ENCODE results near the gene TUBGCP5. TPM values are rescaled to one million over a fixed set of nuclear protein-coding genes. Genes with fewer than 3 reads are reported as not detected.

The TUBGCP5 gene
- 19.7 and 20.2 TPM in 2 replicates for total RNA-seq

GRCh38 chr15:23039143-23039916 lies at the start of gene TUBGCP5:
TUBGCP5 (minus strand) TSS chr15:23039569; CDS start chr15:23039543, 26 bp downstream.

GRCh38 chr15:22980189-22981050 lies 58.9 kb downstream of the TUBGCP5 start, which contains the start of gene CYFIP1:
CYFIP1 (minus strand) TSS chr15:22980368; CDS start chr15:22947285, 33,083 bp downstream.

Other genes starting within 250 kb of the TUBGCP5 start
- gene NIPA2, start 200.9 kb downstream of the TUBGCP5 start, total RNA-seq = 32.7 and 32.8 TPM in 2 replicates
- gene CYFIP1, start 59.2 kb downstream of the TUBGCP5 start, total RNA-seq = 67.8 and 69.3 TPM in 2 replicates
- not detected in 2 replicates for gene GOLGA6L1, start 97.3 kb upstream of the TUBGCP5 start, total RNA-seq

Data from bronchial smooth muscle cell (primary cell).